ENCODE results near the gene TAS2R14.

DNA sequence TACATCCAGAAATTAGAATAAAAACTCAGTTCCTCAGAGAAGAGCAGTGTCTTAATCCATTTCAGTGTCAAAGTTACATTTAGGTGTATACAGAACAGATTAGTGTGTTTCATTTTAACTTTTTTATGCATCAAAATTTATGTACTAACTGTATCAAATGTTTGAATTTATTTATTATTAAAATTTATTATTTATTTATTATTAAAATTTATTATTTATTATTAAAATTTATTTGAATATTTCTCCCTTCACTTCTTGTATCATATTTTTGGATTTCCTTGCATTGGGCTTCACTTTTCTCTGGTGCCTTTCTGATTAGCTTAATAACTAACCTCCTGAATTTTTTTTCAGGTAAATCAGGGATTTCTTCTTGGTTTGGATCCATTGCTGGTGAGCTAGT, 2.3 kb upstream of the TAS2R14 start:
- no peak for TF ChIP-seq EZH2 (IDR thresholded peaks at IDR 0.05)
- no peak for TF ChIP-seq POLR2AphosphoS5 (IDR thresholded peaks at IDR 0.05; ENCODE audit: borderline replicate concordance, low read depth, low read length)
- TF ChIP-seq FOXP2 (optimal IDR thresholded peaks at IDR 0.05; ENCODE audit: control extremely low read depth, extremely low read length, insufficient read depth), result no peak

Measured in SK-N-MC (cell line).